NT2/D1 (cell line): ENCODE data around the gene RBSN.
"Not testable (repeated sequence)": the region's sequence is repeated elsewhere in the genome, so short reads cannot be mapped to it uniquely, and the experiment has no call there.

ENCODE experiments used
- SUZ12 ChIP-seq: IDR thresholded peaks from 2 replicates; pipeline ENCODE4 v1.6.1; 2011; ENCODE audit not compliant: insufficient read length, insufficient read depth; ENCODE audit errors: extremely low read depth
- YY1 ChIP-seq: IDR thresholded peaks from 2 replicates; pipeline ENCODE4 v1.6.1; 2011; ENCODE audit not compliant: insufficient read length, insufficient read depth

- not testable (repeated sequence) for TF ChIP-seq SUZ12, YY1
Measured at GRCh38 chr3:15128403-15128802, 29.5 kb upstream of the RBSN start.
